Body of pancreas (tissue), 4 donors: ENCODE measurements around the gene PROX2.
A peak's percentile ranks its signal among the peaks of the same experiment; 100 is the strongest.

ENCODE experiments used
- CTCF ChIP-seq, 7 experiments: fragments of 450-650 bp in 4 of 7; fragments of 200-600 bp in 3 of 7; sonication (generic) in 3 of 7; IDR thresholded peaks; one replicate each; pipeline ENCODE4 v1.5.1; 2016 to 2019; ENCODE audit warnings: antibody characterized with exemption in 7 of 7
- POLR2A ChIP-seq, 3 donors: fragments of 450-650 bp; IDR thresholded peaks; one replicate each; pipeline ENCODE4 v1.6.1; 2016; ENCODE audit warnings: antibody characterized with exemption in 3 of 3, mild to moderate bottlenecking in 2 of 3

- TF ChIP-seq CTCF (IDR thresholded peaks at IDR 0.05) (peak; percentile 74 to 92 (median 90)), POLR2A (IDR thresholded peaks at IDR 0.05) (peak in 1 of 3 donors; percentile 9)
Observed at GRCh38 chr14:74905595-74906142, 29.7 kb upstream of the PROX2 start.
